ENCODE results near the gene TAP1.

TAP1 gene

DNA sequence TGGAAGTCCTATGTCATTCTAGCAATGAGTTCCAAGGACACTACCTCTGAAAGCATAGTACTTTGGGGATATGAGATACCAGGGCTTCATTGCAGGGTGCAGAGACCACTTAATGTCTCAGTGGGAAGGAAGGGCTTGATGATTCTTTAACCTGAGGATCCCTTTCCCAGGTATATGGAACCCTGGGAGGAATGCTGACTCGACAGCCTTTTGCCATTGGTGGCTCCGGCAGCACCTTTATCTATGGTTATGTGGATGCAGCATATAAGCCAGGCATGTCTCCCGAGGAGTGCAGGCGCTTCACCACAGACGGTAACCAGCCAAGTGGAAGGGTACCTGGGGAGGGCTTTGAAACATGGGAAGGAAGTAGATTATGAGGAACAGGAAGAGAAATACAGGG, 4.7 kb upstream of the TAP1 start:
- DNase-seq, result no peak

DNA sequence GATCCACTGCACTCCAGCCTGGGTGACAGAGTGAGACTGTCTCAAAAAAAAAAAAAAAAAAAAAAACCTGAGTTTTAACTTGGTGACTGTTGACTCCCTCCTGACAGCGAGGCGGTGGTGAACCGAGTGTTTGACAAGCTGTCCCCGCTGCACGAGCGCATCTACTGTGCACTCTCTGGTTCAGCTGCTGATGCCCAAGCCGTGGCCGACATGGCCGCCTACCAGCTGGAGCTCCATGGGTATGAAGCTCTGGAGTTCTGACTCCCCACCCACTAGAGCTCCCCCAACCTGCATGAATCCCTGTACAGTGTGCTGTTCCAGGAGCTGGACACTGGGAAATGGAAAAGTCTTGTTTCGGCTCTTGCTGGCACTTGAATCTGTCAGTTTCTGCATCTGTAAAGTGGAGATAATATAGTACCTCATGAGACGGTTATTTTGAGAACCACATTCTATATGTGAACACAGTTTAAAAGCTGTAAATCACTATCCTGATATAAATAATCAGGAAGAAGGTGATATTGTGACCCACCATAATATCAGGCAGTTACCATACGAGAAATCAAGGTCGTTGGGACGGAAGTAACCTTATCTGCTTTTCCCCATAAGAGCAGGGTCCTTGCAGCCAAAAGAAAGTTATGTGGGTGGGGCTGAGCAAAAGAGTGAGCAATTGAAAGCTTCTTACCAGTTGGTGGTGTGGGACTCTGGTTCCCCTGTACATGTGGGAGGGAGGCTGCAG, 3.8 kb upstream of the TAP1 start:
- DNase-seq, result no peak

DNA sequence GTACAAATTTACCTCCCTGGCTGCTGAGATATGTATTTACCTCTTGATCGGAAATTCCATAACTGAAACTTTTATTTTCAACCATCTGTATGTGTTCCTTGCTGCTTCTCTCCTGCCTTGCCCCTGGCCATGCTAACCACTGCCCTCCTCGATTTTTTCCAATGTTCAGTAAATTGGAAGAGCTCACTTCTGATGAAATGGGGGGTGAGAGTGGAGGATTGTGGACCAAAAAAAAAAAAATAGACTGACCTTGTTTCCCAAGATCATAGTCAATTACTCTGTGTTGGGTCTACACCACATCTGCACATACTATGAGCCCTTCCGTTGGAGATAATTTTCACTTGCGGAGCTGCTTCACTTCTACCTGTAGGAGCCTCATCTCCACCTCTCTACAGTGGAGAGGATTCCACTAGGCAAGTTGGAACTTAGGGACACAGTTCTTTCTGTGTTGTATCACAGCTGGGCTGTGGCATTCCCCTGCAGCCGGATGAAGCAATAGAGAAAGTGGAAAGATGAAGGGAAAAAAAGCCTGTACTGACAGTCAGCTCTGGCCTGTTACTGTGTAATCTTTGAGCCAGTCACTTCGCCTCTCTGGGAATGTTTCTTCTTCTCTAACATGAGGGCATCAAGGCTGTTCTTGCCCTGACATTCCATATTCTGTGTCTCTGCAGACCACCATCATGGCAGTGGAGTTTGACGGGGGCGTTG, 2.1 kb upstream of the TAP1 start:
- DNase-seq, result no peak

DNA sequence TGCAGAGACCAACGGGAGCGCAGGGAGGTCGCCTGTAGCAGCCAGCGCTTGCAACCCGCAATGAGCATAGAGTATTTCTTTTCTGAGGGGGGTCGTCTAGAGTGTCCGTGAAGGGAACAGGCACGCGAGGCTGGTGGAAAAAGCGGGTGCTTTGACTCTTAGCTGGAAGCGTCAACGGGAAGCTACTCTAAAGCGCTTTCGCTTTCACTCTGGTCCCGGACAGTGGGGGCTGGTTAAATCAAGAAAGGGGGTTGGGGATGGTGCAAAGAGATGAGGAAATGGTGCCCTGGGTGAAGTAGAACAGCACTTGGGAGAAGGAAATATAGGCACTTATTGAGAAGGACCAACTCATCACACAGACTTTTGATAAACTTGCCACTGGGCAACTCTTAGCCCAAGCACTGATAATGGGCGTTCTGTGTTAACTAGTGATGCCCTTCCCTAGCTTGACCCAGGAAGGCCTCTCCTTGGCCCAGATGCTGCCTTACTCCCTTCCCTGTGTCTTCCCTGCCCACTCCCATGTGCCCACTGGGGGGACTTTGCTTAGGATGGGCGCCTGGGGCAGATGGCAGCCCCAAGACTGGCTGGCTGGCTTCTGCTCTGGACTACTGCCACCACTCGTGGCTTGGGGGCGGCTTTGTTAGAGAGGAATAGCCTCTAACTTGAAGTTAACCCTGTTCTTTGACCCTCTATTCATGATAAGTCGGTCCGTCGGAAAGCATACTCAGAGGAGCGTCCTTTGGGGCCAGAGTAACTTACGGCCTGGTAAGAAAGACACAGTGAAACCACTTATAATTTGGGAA, 1.1 kb upstream of the TAP1 start:
- peak; percentile 59 for DNase-seq

DNA sequence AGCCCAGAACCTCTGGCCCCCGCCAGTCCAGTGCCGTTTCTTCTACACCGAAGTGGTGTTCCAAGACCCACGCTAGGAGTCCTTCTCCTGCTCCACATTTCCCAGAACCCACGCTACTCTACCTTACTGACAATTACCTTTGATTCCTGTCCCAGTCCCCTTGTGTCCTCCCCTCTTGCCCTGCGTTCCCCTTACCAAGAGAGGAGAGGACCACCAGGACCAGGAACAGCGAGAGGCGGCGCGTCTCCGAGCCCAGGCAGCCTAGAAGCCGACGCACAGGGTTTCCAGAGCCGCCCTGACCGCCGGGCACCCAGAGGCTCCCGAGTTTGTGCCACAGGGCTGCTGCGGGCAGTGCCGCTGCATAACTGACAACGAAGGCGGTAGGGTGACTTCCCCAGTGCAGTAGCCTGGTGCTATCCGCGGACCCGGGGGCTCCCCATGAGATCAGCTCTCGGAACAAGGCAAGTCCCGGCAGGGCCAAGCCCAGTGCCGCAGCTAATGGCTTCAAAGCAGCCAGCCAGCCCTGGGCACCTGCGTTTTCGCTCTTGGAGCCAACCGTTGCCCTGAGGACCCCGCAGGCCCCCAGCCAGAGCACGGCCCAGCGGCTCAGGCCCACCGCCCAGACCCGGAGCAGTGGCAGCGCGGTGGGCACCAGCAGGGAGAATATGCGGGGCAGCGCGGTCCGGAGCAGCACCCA, 512 bp downstream of the TAP1 start:
- peak; percentile 46 for DNase-seq

DNA sequence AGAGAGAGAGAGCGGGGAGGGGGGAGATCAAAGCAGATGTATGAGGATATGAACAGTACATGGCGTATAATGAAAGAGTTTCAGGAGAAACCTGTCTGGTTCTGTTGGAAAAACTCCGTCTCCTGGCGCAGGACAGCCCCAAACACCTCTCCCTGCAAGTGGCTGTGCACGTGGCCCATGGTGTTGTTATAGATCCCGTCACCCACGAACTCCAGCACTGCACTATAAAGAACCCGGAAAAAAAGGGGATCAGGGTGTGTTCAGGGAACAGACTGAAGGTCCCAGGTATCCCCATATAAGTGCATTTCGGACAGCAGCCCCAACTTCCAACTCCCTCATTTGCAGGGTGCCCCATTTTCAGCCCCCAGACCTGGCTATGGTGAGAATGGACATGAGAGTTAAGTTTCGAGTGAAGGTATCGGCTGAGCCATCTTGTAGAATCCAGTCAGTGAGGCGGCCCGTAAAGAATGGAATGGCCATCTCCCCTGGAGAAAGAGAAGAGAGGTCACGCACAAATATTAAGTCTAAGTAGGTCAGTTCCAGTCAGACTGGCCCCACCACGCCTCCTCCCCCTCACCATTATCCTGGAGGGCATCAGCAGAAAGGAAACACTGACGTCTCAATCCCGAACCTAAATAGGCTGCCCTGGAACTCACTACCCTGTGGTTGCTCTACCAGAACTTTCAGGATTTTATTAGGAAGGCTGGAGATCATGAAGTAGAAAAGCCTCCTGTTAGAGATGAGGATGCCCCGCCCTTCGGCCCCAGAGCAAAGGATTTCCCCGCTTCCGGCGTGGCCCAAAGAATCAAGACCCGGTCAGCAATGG, 1.3 kb downstream of the TAP1 start:
- DNase-seq, result peak; percentile 40

DNA sequence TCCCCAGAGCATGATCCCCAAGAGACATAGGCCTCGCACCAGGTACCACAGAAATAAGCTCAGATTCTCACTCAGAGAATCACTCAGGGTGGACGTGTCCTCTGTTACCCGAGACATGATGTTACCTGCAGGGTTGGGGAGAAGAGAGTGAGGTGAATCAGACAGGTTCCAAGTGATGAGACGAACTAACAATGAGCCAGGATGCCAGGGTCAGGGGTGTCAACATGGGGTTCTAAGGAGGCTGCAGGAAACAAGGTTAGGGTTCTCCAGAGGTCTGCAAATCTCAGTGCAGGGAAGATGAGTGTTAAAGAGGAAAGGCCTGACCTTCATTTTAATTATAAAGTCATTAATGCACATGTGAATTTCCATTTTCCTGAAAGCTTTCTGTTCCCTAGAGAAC, 2.5 kb downstream of the TAP1 start:
- no peak for DNase-seq

DNA sequence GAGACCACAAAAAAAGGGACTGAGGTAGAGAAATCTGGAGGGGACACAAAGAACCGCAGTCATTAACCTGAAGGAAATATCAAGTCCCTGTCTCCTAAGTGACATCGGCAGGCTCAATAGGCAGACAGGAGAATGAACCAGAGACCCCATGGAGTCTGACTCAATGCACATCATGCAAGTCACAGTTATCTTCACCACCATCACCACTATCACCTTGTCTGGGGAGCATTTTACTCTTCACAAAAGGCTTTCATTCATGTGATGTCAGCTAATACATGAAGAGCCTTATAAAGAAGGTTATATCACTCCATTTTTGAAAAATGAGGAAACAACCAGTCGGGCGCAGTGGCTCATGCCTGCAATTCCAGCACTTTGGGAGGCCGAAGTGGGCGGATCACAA, 4.4 kb downstream of the TAP1 start:
- DNase-seq, result no peak

DNA sequence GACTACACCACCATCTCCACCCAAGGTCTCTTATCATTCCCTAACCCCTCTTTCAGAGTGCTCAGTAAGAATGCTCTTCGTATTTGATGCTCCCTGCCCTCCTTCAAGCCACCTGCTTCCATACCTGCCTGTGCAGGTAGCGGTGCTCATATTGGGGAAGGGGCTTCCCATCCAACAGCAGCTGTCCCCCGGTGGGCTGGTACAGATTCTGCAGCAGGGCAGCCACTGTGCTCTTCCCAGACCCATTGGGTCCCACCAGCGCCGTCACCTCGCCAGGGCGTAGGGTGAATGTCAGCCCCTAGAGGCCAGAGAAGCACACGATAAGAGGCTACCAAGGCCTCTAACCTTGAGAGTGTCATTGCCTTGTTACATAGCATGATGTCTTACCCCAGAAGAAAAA, 5.7 kb downstream of the TAP1 start:
- DNase-seq, result no peak

DNA sequence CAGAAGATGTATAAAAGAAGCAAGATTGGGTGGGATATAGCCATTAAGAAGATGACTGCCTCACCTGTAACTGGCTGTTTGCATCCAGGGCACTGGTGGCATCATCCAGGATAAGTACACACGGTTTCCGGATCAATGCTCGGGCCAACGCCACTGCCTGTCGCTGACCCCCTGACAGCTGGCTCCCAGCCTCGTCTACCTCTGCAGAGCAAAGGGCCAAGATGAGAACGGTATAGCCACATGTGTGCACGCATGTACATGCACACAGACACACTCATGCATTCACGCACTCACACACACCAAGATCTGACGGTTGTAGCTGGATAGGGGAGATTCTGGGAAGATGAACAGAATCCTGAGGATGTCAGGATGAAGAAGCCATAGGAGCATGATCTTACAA, 6.5 kb downstream of the TAP1 start:
- DNase-seq, result no peak

DNA sequence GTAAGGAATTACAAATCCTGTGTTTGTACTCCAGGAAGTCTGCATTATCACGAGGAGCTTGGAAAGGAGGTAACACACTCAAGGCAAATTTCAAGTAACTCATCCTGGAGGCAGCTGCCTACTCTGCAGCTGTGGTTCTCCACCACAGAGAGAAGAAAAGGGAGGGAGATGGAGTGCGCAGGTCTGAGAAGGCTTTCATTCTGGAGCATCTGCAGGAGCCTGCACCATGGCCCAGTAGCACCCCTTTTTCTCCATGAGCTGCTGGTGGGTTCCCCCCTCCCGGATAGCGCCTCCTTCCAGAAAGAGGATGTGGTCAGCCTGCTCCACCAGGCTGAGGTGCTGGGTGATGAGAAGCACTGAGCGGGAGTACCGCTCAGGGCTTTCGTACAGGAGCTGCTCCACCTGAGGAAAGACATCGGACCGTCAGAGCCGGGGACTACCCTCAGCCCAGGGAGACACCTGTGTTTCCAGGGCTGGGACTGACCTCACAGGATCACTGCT, 8.1 kb downstream of the TAP1 start:
- no peak for DNase-seq

DNA sequence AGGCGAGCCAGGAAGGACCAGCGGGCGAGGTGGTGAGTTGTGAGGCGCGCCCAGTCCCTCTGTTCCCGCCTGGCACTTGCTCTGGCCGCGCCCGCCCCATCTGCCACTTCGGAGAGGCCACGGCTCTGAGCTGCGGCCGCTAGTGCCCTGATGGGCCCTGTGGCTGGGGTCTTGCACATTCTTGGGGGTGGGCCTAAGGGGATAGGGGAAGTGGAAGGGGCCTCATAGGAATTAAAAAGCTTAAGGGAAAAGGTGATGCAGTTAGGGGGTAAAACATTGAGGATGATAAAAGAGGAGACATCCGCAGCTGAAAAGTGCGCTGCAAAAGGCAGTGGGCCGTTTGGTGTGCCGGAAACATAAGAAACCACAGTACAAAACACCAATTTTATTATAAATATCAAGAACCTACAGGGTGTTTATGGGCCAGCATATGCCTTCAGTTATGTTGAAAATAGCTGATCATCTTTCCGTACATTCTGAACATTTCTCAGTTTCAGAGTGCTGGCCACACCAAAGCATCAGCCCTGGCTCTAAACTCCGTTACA, 8.6 kb downstream of the TAP1 start:
- no peak for DNase-seq

DNA sequence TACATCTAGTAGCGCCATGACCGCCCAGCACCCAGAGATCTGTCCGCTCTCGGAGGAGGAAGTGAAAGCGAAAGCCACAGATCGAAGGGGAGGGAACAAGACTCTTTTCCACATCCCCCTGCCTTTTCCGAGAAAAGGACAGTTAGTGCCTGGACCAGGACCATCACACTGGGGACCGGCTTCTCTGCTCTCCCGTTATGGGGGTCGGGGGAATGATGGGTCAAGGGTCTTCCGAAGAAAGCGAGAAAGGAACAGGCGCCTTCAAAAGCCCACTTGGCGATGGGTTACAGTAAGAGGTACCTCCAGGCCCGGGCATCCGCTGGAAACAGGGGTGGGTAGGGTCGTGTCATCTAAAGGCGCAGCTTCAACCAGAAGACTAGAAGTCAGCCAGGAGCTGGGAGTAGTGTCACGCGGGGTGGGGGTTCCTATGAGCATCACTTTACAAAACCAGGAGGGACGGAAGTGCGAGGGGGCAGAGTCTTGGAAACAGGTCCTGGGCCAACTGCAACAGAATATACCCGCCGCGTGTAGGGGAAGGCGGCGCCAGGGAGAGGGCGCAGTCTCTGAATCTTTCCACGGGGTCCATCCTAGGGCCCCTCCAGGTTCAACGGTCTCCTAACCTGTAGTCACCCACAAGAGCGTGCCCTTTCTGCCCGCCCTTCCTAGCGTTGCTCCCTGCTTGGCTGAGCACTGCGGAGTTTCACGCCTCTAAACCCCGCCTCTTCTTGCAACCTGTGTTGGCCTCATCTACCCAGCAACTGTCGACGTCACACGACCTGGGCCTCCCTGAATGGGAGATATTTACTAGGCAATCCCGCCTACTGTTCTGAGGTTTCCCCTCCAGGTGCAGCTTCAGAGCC, 9.3 kb downstream of the TAP1 start, which contains the start of gene PSMB8:
Gene PSMB8 (minus strand): TSS at position 69 of the 860 bp plus-strand sequence. CDS start 51 bp downstream, at position 18.
- DNase-seq, result peak; percentile 95

DNA sequence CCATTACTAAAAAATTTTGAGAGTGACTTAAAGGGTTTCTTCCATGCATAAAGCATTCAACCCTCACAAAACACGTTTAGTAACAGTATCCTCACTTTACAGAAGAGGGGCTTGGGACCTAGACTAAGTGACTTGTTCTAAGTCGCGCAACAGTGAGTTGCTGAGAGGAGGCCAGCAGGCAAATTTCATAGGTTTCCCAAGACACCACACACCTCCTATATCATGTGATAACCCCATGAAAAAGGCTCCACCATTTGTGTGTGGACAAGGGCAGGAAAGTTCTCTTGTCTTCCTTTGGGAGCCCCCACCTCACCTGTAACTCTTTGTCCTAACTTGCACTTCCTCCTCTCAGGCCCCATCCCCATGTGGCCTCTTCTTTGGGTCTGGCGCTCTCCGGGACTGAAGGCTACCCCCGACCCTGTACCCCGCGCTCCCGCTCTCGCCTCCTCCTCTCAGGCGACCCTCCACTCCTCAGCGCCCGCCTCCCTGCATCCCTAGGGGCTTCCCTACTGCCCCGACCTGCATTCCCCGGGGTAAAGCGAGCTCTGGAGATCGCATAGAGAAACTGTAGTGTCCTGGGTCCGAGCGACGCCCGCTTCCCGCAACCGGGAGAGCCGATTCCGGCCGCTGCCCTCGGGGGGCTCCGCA, 10.0 kb downstream of the TAP1 start:
- no peak for DNase-seq

DNA sequence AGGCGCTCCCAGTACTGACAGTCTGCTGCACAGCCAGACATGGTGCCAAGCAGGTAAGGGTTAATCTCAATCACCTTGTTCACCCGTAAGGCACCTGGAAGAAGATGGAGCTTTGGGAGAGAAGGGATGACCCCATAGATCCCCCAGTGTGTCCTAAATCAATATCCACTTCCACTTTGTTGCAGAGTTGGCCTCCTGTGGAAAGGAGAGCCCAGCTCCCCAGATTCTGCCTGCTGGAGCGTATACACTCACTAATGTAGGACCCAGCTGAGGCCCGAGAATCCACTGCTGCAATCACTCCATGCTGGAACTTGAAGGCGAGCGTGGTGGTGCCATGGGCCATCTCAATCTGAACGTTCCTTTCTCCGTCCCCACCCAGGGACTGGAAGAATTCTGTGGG, 10.8 kb downstream of the TAP1 start:
- DNase-seq, result no peak

DNA sequence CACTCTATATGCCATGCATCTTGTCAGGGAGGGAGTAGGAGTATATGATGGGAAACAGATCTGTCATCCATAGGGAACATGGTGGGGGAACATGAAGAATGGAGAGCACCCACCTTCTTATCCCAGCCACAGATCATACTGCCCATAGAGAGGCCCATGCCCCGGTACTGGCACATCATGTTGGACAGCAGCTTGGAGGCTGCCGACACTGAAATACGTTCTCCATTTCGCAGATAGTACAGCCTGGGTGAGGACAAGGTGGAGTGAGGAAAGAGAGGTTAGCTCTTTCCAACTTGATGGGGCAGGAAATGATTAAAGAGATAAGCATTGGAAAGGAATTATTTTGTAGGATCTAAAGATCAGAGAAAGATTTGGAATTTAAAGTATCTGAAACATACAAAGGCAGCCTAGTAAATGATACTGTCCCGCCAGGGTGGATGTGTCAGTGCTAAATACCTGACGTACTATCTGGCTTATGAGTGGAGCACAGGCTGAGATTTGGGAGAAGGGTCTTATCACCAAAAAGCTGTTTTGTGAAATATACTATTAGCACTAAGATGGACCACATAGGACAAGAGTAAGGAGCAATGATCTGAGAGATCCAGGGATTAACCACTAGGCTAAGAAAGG, 11.4 kb downstream of the TAP1 start:
- no peak for DNase-seq

DNA sequence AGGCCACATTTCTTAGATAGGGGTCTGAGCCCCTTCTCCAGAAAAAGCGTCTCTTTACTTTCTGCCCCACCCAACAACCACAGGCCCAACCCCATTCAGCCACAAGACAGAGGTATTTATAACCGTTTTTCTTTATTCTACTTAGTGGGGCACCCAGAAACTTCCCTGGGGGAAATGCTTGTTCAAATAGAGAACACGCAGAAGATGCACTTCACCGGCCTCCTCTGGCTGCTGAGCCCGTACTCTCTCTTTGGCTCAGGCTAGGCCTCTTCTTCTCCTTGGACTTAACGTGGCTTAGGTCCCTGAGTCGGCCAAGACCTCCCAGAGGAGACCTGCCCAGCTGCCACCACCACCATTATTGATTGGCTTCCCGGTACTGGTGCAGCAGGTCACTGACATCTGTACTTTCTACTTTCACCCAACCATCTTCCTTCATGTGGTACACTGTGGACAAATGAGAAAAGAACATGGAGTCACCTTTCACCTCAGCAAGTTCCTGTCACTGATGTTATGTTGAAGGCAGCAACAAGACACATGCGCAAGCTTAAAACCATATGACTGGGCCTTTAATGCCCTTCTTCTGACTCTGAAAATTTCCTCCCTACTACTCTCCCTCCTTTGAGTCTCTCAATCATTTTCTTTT, 12.8 kb downstream of the TAP1 start:
- no peak for DNase-seq

DNA sequence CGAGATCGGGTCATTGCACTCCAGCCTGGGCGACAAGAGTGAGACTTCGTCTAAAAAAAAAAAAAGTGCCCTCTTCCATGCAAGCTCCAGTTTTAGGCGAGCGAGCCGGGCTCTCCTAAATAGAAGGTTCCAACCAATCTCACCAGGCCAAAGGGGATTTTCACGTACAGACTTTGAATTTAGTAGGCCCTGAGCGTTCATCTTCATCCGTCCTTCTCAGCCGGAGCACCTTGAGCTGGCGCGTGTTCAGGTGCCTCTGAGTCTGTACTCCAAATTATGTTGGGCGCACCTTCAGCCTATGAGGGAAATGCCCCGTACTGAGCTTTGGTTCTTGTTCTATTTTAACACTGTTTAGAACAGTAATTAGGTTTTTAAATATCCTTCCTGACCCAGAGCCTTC, 14.1 kb downstream of the TAP1 start:
- no peak for DNase-seq
